CD8-positive, alpha-beta memory T cell (primary cell): ENCODE results near the gene TSPAN14. TPM values are rescaled to one million over a fixed set of nuclear protein-coding genes. Genes with fewer than 3 reads are reported as not detected.

Source experiments
- CTCF ChIA-PET: fragments of 350-600 bp; sonication (Branson Sonifier 250); formaldehyde crosslinking; loops from one replicate; lab custom pipeline; 2021; ENCODE audit warnings: antibody characterized with exemption; lab: Charles Lee
- POLR2A ChIA-PET: fragments of 350-600 bp; sonication (Branson Sonifier 250); formaldehyde crosslinking; loops from one replicate; lab custom pipeline; 2021; ENCODE audit warnings: antibody characterized with exemption; lab: Charles Lee
- DNase-seq, 5 donors: peaks; one replicate each; pipeline versions ENCODE4 v3.0.0 to v3.0.0-alpha.2; 2020 to 2022; ENCODE audit warnings: mixed read lengths in 1 of 5
- H3K27ac ChIP-seq: one replicate; pipeline ENCODE4 v1.7.0; 2013; ENCODE audit warnings: low read depth, mild to moderate bottlenecking, low read length, moderate library complexity
- H3K27me3 ChIP-seq: 2 replicates; pipeline ENCODE4 v1.7.0; 2013; ENCODE audit warnings: low read length, mild to moderate bottlenecking; ENCODE audit not compliant: insufficient read depth, poor library complexity, severe bottlenecking
- H3K36me3 ChIP-seq: 2 replicates; pipeline ENCODE4 v1.7.0; 2013; ENCODE audit warnings: mild to moderate bottlenecking, low read length, moderate library complexity; ENCODE audit not compliant: insufficient read depth
- H3K4me1 ChIP-seq: 2 replicates; pipeline ENCODE4 v1.7.0; 2013; ENCODE audit warnings: mild to moderate bottlenecking, low read length, moderate library complexity; ENCODE audit not compliant: insufficient read depth
- H3K4me3 ChIP-seq: 2 replicates; pipeline ENCODE4 v1.7.0; 2013; ENCODE audit warnings: mild to moderate bottlenecking, low read length
- H3K9me3 ChIP-seq: 2 replicates; pipeline ENCODE4 v1.7.0; 2013; ENCODE audit warnings: mild to moderate bottlenecking, low read length
- H3K27ac Mint-ChIP-seq, 8 donors: one replicate each; pipeline ENCODE4 v1.8.0; 2020 to 2021; ENCODE audit warnings: mixed read lengths in 8 of 8, mild to moderate bottlenecking in 6 of 8, inconsistent platforms in 3 of 8, moderate library complexity in 3 of 8
- H3K27me3 Mint-ChIP-seq, 2 donors: one replicate each; pipeline ENCODE4 v1.8.0; 2020 to 2021; ENCODE audit warnings: mixed read lengths in 2 of 2, mild to moderate bottlenecking in 1 of 2, moderate library complexity in 1 of 2
- H3K36me3 Mint-ChIP-seq, 3 donors: one replicate each; pipeline ENCODE4 v1.8.0; 2020 to 2021; ENCODE audit warnings: mixed read lengths in 3 of 3, inconsistent platforms in 1 of 3, mild to moderate bottlenecking in 1 of 3
- H3K4me1 Mint-ChIP-seq, 3 donors: one replicate each; pipeline ENCODE4 v1.8.0; 2020 to 2021; ENCODE audit warnings: mixed read lengths in 3 of 3, inconsistent platforms in 1 of 3, mild to moderate bottlenecking in 1 of 3
- H3K4me3 Mint-ChIP-seq, 7 donors: one replicate each; pipeline ENCODE4 v1.8.0; 2020 to 2021; ENCODE audit warnings: mixed read lengths in 7 of 7, mild to moderate bottlenecking in 6 of 7, moderate library complexity in 4 of 7, inconsistent platforms in 2 of 7
- H3K9me3 Mint-ChIP-seq, 5 donors: one replicate each; pipeline ENCODE4 v1.8.0; 2020 to 2022; ENCODE audit warnings: mixed read lengths in 5 of 5, mild to moderate bottlenecking in 3 of 5, moderate library complexity in 2 of 5, inconsistent platforms in 1 of 5
- polyA plus RNA-seq: library from polyadenylated mRNA; unstranded; fragments of 300-500 nt; fragmentation: Illumina TruSeq; gene quantifications from one replicate; pipeline ENCODE4 v1.2.3, GENCODE V29; 2021
- total RNA-seq, 2 experiments: library from RNA; stranded (reverse); gene quantifications; one replicate each; pipeline ENCODE4 v1.2.3, GENCODE V29; 2021

Gene TSPAN14
- total RNA-seq (10 to 100 TPM; 46.1 to 46.8 TPM), polyA plus RNA-seq (220 TPM)

- peak; percentile 68 to 81 (median 70) for DNase-seq
- peak within 1 kb of the TSS; percentile 88 to 99 (median 99) for H3K4me3 Mint-ChIP-seq
- peaks cover 39 to 46% (median 44%) of the 10 kb centered on the region in 3 donors for H3K4me1 Mint-ChIP-seq
- Histone ChIP-seq H3K4me3 (peak within 1 kb of the TSS; percentile 93), H3K9me3 (no peaks in the 10 kb centered on the region), H3K27ac (peak within 1 kb of the TSS; percentile 77), H3K36me3 (no peaks in the 10 kb centered on the region), H3K27me3 (no peaks in the 10 kb centered on the region), H3K4me1 (peaks cover 33% of the 10 kb centered on the region)
- ChIA-PET CTCF (interaction anchor here (1.9 to 27.0 kb wide), 4 partner anchors 10 to 50 kb away, joined by 6 to 498 read pairs (median 14); no protein-coding TSS in a partner anchor), POLR2A (interaction anchor here (0.7 to 3.2 kb wide), 8 partner anchors 9 to 106 kb away, joined by 3 to 27 read pairs (median 6); no protein-coding TSS in a partner anchor)
- peaks cover 0 to 23% (median 0%) of the 10 kb centered on the region in 3 donors for H3K36me3 Mint-ChIP-seq
- no peaks in the 10 kb centered on the region for H3K27me3 Mint-ChIP-seq
- H3K9me3 Mint-ChIP-seq: no peaks in the 10 kb centered on the region
- H3K27ac Mint-ChIP-seq: peak within 1 kb of the TSS; percentile 84 to 99 (median 95)
These were observed at the start of gene TSPAN14 for GRCh38 chr10:80453842-80454512. Gene TSPAN14 (plus strand): TSS chr10:80454310. CDS start chr10:80489234, 34,924 bp downstream.

DNA sequence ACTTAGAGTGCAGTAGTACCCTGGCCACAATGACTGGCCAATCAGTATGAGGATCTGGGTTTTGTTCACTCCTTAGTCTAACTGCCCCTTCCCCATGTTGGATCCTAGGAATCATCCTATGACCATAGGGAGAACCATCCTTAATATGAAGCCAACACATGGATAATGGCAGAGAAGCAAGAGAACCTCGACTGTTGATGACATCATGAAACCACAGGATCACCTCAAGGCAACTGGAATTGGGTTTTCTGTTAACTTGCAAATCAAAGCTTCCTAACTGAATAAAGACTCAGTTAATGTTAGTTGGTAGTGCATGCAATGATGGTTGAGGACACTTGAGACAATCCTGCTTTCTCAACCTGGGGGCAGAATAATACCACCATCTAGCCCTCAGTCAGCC, 49.1 kb upstream of the TSPAN14 start:
- H3K4me3 ChIP-seq: no peak overlapping the region
- DNase-seq: no peak
- peaks cover 10 to 17% (median 15%) of the 10 kb centered on the region in 3 donors for H3K4me1 Mint-ChIP-seq
- H3K9me3 ChIP-seq: no peaks in the 10 kb centered on the region
- CTCF ChIA-PET: interaction anchor here (3.0 kb wide), 1 partner anchor 27 kb away, joined by 9 read pairs; no protein-coding TSS in a partner anchor
- H3K4me3 Mint-ChIP-seq: peak overlapping the region in 1 of 7 donors; percentile 25
- no peaks in the 10 kb centered on the region for H3K36me3 ChIP-seq
- H3K9me3 Mint-ChIP-seq: no peaks in the 10 kb centered on the region
- H3K27me3 ChIP-seq: no peaks in the 10 kb centered on the region
- H3K27ac ChIP-seq: no peak overlapping the region
- H3K36me3 Mint-ChIP-seq: peaks cover 0 to 2% (median 0%) of the 10 kb centered on the region in 3 donors
- no peak overlapping the region for H3K27ac Mint-ChIP-seq
- POLR2A ChIA-PET: no interaction called here
- peaks cover 7% of the 10 kb centered on the region for H3K4me1 ChIP-seq
- peaks cover 0 to 1% of the 10 kb centered on the region in 2 donors for H3K27me3 Mint-ChIP-seq

DNA sequence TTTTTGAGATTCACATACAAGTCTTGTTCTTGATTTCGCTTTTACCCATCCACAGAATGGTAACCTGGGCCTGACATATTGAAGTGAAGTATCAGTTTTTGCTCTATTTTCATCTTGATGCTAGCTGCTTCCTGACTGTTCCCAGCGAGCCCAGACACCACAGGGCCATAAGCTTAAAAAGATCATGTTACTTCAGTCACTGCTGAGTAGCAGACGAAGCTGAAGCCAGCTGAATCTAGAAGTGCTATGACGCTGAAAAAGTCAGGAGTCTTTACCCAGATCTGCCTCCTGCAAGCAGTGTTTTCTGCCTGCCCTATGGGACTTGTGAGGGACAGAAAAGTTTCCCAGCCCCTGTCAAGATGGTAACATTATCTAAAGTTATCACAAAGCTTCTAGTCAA, 48.5 kb upstream of the TSPAN14 start:
- H3K4me3 Mint-ChIP-seq: peak overlapping the region in 1 of 7 donors; percentile 25
- no peak overlapping the region for H3K27ac Mint-ChIP-seq
- peaks cover 0 to 1% of the 10 kb centered on the region in 2 donors for H3K27me3 Mint-ChIP-seq
- no peak for DNase-seq
- H3K4me1 ChIP-seq: peaks cover 7% of the 10 kb centered on the region
- H3K27me3 ChIP-seq: no peaks in the 10 kb centered on the region
- H3K36me3 Mint-ChIP-seq: peaks cover 0 to 2% (median 0%) of the 10 kb centered on the region in 3 donors
- ChIA-PET POLR2A (no interaction called here), CTCF (interaction anchor here (0.8 to 3.0 kb wide), 2 partner anchors 28 to 100 kb away, joined by 7 to 9 read pairs; no protein-coding TSS in a partner anchor)
- H3K27ac ChIP-seq: no peak overlapping the region
- H3K36me3 ChIP-seq: no peaks in the 10 kb centered on the region
- H3K4me1 Mint-ChIP-seq: peaks cover 10 to 19% (median 15%) of the 10 kb centered on the region in 3 donors
- no peak overlapping the region for H3K4me3 ChIP-seq
- H3K9me3 ChIP-seq: no peaks in the 10 kb centered on the region
- no peaks in the 10 kb centered on the region for H3K9me3 Mint-ChIP-seq

GRCh38 chr10:80406204-80406603, 47.9 kb upstream of the TSPAN14 start:
- ChIA-PET POLR2A (no interaction called here), CTCF (interaction anchor here (0.8 to 3.0 kb wide), 2 partner anchors 28 to 99 kb away, joined by 7 to 9 read pairs; no protein-coding TSS in a partner anchor)
- no peak for DNase-seq
- Mint-ChIP-seq H3K27ac (no peak overlapping the region), H3K9me3 (no peaks in the 10 kb centered on the region), H3K4me3 (peak overlapping the region in 1 of 7 donors; percentile 8), H3K27me3 (peaks cover 0 to 1% of the 10 kb centered on the region in 2 donors), H3K36me3 (peaks cover 0 to 2% (median 0%) of the 10 kb centered on the region in 3 donors), H3K4me1 (peaks cover 10 to 22% (median 15%) of the 10 kb centered on the region in 3 donors)
- Histone ChIP-seq H3K27ac (no peak overlapping the region), H3K9me3 (no peaks in the 10 kb centered on the region), H3K36me3 (no peaks in the 10 kb centered on the region), H3K4me3 (no peak overlapping the region), H3K27me3 (no peaks in the 10 kb centered on the region), H3K4me1 (peaks cover 7% of the 10 kb centered on the region)

GRCh38 chr10:80407812-80408241, 46.3 kb upstream of the TSPAN14 start:
- peak overlapping the region; percentile 88 for H3K4me3 ChIP-seq
- POLR2A ChIA-PET: interaction anchor here (0.6 to 1.2 kb wide), 5 partner anchors 59 to 220 kb away, joined by 3 to 5 read pairs (median 3); no protein-coding TSS in a partner anchor
- H3K27ac ChIP-seq: no peak overlapping the region

GRCh38 chr10:80408242-80409101, 45.6 kb upstream of the TSPAN14 start, which contains the start of gene PRXL2A:
Gene PRXL2A (plus strand): TSS chr10:80408551. CDS start chr10:80420468, 11,917 bp downstream.
- H3K27ac Mint-ChIP-seq: peak within 1 kb of the TSS in 7 of 8 donors; percentile 30 to 90 (median 79)
- no peaks in the 10 kb centered on the region for H3K9me3 Mint-ChIP-seq
- peak within 1 kb of the TSS; percentile 88 to 93 (median 92) for H3K4me3 Mint-ChIP-seq
- H3K36me3 Mint-ChIP-seq: peaks cover 0 to 2% (median 0%) of the 10 kb centered on the region in 3 donors
- H3K36me3 ChIP-seq: no peaks in the 10 kb centered on the region
- POLR2A ChIA-PET: interaction anchor here (0.6 to 1.2 kb wide), 5 partner anchors 59 to 221 kb away, joined by 3 to 5 read pairs (median 3); no protein-coding TSS in a partner anchor
- H3K4me1 Mint-ChIP-seq: peaks cover 10 to 22% (median 15%) of the 10 kb centered on the region in 3 donors
- CTCF ChIA-PET: interaction anchor here (1.0 to 2.0 kb wide), 4 partner anchors 12 to 103 kb away, joined by 3 to 22 read pairs (median 4); no protein-coding TSS in a partner anchor
- H3K4me3 ChIP-seq: peak within 1 kb of the TSS; percentile 88
- H3K27me3 Mint-ChIP-seq: peaks cover 0 to 1% of the 10 kb centered on the region in 2 donors
- peak; percentile 67 to 85 (median 79) for DNase-seq
- H3K4me1 ChIP-seq: peaks cover 7% of the 10 kb centered on the region
- H3K9me3 ChIP-seq: no peaks in the 10 kb centered on the region
- H3K27ac ChIP-seq: no peak within 1 kb of the TSS
- H3K27me3 ChIP-seq: no peaks in the 10 kb centered on the region

More at GRCh38 chr10:80407812-80408241, 46.3 kb upstream of the TSPAN14 start:
- Mint-ChIP-seq H3K9me3 (no peaks in the 10 kb centered on the region), H3K27ac (peak overlapping the region in 7 of 8 donors; percentile 30 to 90 (median 79)), H3K27me3 (peaks cover 0 to 1% of the 10 kb centered on the region in 2 donors), H3K4me3 (peak overlapping the region; percentile 88 to 93 (median 92)), H3K36me3 (peaks cover 0 to 2% (median 0%) of the 10 kb centered on the region in 3 donors), H3K4me1 (peaks cover 10 to 22% (median 15%) of the 10 kb centered on the region in 3 donors)
- H3K9me3 ChIP-seq: no peaks in the 10 kb centered on the region
- peaks cover 7% of the 10 kb centered on the region for H3K4me1 ChIP-seq
- H3K36me3 ChIP-seq: no peaks in the 10 kb centered on the region
- no peak for DNase-seq
- CTCF ChIA-PET: interaction anchor here (1.0 to 2.0 kb wide), 4 partner anchors 13 to 104 kb away, joined by 3 to 22 read pairs (median 4); no protein-coding TSS in a partner anchor
- H3K27me3 ChIP-seq: no peaks in the 10 kb centered on the region

GRCh38 chr10:80409121-80409520, 45.0 kb upstream of the TSPAN14 start:
- ChIA-PET POLR2A (no interaction called here), CTCF (no interaction called here)
- peak overlapping the region in 3 of 8 donors; percentile 24 to 52 (median 38) for H3K27ac Mint-ChIP-seq
- peaks cover 7% of the 10 kb centered on the region for H3K4me1 ChIP-seq
- H3K27me3 ChIP-seq: no peaks in the 10 kb centered on the region
- H3K9me3 Mint-ChIP-seq: no peaks in the 10 kb centered on the region
- H3K36me3 Mint-ChIP-seq: peaks cover 0 to 2% (median 0%) of the 10 kb centered on the region in 3 donors
- peak overlapping the region; percentile 88 for H3K4me3 ChIP-seq
- no peaks in the 10 kb centered on the region for H3K9me3 ChIP-seq
- H3K4me1 Mint-ChIP-seq: peaks cover 10 to 22% (median 15%) of the 10 kb centered on the region in 3 donors
- no peak for DNase-seq
- H3K4me3 Mint-ChIP-seq: peak overlapping the region; percentile 65 to 93 (median 92)
- peaks cover 0 to 1% of the 10 kb centered on the region in 2 donors for H3K27me3 Mint-ChIP-seq
- no peaks in the 10 kb centered on the region for H3K36me3 ChIP-seq
- H3K27ac ChIP-seq: no peak overlapping the region
